NCI-H69 (cell line): Measurements from ENCODE around the gene UBE4B.

ENCODE experiments used
- DNase-seq: peaks from one replicate; lab custom pipeline; 2025; lab: John Stamatoyannopoulos, UW

UBE4B gene

DNA sequence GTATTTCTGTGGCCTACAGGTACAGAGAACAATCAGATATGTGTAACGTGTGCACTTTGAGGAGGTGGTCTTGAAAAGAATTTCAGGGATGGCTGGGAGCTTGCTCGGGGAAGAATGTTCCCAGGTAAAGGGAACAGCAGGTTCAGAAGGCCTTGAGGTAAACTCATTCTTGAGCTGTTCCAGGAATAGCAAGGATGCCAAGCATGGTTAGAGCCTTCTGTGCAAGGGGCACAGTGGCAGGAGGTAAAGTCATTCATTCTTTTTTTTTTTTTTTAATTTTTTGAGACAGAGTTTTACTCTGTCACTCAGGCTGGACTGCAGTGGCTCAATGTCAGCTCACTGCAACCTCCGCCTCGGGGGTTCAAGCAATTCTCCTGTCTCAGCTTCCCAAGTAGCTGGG, 10.0 kb downstream of the UBE4B start:
- DNase-seq = no peak

DNA sequence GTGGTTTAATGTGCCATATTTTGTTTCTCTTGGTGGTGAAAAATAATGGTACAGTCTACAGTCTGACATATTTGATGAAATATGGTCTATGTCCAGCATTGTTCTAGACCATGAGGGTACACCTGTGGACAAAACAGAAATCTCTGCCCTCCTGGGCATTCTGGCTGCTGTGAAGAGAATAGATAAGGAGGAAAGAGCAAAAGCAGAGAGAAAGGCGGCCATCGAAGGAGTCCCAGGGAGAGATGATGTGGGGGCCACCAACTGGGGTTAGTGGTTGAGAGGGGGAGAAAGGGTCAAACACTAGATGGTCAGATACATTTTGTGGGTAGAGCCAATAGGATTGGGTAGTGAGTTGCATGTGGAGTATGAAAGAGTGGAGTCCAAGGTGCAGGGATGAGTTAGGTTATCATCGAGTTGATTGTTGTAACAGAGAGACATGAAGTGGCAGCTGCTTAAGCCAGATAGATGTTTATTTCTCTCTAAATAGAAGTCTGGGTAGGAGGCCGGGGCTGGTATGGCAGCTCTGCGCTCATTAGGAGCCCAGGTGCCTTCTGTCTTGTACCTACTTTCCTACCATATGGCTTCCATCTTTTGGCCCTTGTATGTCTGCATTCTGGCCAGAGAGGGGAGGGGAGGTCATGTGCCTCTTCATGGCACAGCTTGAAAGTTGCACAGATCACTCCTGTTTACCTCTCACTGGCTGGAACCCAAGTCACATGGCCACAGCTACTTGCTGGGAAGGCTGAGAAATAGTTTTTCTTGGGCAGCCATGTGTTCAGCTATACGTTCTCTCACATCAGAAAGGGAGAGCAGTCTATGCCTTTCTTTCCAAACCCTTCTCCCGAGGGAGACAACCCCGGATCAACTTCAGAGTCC, 13.0 kb downstream of the UBE4B start:
- DNase-seq = peak; percentile 44

DNA sequence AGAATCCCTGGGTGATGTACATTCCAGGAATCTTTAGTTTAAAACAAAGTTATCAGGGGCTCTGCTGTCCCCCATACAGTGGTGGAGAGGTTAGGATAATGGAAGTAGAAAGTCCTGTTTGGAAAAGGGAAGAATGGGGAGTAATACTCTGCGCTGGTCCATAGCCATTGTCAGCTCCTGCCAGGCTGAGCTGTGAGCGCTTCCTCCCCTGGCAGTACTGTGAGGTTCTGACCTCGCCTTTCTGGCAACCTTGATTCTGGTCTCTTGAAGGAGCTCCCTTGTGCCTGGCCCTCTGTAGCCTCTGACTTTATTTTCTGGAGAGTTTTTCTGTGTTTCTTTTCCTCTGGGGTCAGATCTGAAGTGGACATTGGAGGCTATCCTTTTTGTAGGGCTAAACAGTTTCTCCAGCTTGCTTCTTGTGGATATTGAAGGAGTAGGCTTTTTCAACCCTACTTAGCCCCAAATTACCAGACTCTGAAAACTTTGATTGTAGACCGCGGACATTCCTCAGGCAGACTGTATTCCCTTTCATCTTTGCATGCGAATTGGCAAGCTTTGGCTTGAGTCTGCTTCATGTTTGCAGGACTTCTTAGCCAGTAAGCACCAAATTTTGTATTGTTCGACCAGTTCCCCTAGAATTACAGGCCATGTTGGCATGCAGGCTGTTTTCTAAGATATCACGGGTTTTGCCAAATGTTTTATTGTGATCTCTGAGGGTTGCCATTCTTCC, 13.8 kb downstream of the UBE4B start:
- DNase-seq = no peak

DNA sequence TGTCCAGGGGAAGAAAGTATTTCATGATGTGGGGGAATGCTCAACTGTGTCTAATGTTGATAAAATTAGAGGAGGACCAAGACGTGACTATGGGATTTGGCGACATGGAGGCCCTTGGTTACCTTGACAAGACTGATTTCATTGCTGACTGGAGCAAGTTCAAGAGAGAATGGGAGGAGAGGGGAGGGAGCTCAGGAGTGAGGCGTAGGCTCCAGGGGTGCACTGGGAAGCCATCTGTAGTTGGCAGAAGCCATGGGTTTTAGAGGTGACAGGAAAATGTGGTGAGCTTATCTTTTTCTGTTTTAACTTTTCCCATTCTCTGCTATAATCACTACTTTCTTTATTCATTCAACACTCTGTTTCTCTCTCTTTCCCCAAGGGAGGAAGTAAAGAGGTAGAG, 15.8 kb downstream of the UBE4B start:
- no peak for DNase-seq

DNA sequence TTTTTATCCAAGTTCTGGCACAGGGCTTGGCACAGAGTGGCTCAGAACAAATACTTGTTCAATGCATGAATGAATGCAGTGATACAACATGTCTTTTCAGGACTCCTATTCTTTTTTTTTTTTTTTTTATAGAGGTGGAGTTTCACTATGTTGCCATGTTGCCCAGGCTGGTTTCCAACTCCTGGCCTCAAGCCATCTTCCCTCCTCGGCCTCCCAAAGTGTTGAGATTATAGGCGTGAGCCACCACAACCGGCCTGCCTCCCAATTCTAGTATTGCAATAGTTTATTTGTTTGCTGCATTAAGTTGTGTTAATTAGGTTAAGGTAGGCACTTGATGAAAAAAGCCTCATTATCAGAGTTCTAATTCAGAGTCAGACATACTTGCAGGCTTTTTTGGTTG, 17.9 kb downstream of the UBE4B start:
- DNase-seq = no peak

DNA sequence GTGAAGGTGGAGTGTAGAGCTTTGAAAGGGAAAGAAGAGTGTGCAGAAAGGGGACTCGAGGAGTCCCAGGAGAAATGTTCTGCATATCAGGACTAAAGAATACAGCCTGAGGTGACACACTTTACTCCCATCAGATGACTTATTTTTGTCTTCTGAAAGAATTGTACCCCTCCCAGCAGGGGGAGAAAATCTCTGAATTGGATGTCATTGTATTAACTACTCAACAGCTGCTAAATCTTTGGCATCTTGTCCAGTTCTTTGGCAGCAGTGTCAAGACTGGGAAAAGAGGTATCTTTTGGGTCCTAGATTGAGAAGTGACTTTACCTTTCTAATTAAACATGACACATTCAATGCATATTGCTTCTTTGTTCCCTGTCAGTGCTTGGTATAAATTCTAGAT, 18.9 kb downstream of the UBE4B start:
- DNase-seq = no peak

DNA sequence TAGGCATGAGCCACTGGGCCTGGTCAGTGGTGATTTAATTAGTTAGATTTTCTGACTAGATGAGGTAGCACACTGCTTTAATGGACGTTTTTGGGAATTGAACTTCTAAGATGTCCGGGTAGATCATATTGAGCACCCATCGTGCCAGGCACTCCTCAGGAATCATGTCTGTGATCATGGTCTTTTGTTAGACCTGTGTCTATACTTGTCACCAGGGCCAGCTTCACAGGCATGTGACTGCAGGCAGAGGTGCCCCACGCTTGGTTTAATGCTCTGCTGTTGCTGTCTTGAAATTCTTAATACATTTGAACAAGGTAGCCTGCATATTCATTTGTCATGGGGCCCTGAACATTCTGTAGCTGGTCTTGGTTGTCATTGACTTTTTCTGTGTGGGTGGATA, 19.6 kb downstream of the UBE4B start:
- DNase-seq = no peak

DNA sequence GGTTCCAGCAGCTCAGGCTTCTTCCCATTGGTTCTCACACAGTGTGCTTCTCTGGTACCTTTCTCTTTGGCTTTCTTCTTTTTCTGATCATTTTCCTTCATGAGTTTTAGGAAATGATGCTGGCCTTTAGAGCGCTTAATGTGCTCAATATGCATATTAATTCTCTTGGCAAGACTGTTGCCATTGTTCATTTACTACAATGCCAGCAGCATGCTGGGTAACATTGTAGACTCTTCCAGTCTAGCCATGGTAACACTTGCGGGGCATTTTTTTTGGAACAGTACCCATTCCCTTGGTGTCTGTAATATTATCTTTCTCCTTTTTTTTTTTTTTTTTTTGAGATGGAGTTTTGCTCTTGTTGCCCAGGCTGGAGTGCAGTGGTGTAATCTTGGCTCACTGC, 21.7 kb downstream of the UBE4B start:
- DNase-seq = no peak

DNA sequence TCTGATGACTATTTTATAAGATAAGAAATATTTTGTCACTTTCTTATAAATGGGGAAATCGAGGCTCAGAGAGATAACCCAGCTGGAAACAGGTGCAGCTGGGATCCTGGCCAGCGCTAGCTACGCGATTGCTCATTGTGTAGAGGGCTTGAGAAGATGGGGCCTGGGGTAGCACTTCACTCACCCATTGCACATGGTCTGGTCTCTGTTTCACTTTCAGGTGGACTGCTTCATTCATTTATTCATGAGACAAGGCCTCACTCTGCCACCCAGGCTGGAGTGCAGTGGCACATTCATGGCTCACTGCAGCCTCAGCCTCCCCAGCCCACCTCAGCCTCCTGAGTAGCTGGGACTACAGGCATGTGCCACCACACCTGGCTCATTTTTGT, 23.8 kb downstream of the UBE4B start:
- DNase-seq = no peak

DNA sequence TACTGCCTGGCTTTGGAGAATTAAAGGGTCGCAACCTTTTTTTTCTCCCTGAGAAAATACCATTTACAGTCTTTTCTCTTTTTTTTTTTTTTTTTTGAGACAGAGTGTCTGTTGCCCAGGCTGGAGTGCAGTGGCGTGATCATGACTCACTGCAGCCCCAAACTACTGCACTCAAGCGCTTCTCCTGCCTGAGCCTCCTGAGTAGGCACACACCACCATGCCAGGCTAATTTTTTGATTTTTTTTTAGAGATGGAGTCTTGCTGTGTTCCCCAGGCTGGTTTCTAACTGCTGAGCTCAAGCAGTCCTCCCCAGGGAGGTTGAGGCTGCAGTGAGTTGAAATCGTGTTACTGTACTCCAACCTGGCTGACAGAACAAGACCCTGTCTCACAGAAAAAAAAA, 24.6 kb downstream of the UBE4B start:
- peak; percentile 2 for DNase-seq

DNA sequence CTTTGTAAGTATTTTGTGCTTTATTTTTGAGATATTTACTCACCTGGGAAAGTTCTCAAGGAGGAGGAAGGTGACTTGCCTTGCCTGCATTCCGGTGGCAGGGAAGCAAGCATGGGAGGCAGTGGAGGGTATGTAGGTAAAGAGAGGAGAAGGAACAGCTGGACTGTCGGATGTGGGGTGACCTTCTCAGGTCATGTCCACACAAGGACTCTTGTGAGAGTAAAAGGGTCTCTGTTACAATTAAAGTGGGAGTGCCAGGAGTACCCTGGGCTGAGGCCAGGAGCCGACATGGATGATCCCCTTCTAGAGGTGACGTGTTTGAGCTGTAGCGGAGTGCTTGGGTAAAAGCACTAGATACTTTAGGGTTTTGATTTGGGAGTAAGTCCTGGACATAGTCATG, 25.0 kb downstream of the UBE4B start:
- DNase-seq = no peak

DNA sequence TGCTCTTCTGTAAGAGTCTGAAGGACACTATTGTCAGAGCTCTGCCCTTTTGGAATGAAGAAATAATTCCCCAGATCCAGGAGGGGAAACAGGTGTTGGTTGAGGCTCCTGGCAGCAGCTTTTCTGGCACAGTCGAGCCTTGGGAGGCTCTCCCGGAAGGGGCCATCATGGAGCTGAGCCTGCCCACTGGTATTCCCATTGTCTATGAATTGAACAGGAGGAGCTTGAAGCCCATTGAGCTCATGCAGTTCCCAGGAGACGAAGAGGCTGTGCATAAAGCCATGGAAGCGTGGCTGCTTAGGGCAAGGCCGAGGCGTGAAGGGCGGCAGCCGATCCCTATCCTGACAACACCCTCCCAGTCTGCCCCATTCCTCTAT, 26.6 kb downstream of the UBE4B start:
- no peak for DNase-seq

DNA sequence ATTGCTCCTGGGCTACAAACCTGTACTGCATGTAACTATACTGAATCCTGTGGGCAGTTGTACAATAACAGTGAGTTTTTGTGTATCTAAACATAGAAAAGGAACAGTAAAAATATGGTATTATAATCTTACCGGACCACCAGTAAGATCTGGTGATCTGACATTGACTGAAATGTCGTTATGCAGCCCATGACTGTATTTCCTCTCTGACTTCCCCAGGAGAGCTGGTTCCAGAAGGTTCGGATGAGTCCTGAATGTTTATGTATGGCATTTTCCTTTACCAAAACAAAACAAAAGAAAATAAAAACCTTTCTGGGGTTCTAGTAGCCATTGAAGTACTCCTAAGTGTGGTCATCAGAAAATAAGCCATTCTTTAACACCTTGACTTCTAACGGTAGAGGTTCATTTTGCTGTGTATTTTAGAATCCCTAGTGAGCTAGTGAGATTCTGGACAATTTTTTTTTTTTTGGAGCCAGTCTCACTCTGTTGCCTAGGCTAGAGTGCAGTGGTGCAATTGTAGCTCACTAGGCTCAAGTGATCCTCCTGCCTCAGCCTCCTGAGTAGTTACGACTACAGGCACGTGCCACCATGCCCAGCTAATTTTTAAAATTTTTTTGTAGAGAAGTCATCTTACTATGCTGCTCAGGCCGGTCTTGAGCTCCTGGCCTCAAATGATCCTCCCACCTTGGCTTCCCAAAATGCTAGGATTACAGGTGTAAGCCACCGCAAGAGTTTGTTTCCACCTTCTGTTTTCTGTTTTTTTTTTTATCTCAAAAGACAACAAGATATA, 27.7 kb downstream of the UBE4B start:
- no peak for DNase-seq

DNA sequence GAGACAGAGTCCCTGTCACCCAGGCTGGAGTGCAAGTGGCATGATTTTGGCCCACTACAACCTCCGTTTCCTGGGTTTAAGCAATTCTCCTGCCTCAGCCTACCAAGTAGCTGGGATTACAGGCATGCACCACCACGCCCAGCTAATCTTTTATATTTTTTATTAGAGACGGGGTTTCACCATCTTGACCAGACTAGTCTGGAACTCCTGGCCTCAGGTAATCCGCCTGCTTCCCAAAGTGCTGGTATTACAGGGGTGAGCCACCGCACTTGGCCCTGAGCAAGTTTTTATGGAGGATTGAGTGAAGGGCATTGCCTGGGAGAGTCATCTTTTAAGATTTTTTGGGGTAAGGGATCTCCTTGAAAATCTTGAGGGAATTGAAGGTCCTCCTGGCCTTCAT, 28.5 kb downstream of the UBE4B start:
- DNase-seq = no peak

DNA sequence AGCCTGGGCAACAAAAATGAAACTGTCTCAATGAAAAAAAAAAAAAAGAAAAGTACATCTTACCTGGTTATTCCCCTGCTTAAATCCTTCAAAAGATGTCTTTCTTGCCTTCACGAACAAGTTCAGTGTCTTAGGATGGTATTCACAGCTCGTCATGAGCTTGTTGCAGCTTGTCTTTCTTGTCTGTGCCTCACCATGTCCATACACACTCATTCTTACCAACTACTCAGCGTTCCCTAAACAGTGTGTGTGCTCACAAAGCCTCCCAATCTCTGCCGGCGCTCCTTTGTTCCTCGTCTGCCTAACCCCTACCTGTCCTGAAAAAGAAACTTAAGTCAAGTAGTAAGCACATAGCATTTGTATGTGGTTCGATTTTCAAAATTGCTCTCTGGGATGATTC, 31.1 kb downstream of the UBE4B start:
- no peak for DNase-seq

DNA sequence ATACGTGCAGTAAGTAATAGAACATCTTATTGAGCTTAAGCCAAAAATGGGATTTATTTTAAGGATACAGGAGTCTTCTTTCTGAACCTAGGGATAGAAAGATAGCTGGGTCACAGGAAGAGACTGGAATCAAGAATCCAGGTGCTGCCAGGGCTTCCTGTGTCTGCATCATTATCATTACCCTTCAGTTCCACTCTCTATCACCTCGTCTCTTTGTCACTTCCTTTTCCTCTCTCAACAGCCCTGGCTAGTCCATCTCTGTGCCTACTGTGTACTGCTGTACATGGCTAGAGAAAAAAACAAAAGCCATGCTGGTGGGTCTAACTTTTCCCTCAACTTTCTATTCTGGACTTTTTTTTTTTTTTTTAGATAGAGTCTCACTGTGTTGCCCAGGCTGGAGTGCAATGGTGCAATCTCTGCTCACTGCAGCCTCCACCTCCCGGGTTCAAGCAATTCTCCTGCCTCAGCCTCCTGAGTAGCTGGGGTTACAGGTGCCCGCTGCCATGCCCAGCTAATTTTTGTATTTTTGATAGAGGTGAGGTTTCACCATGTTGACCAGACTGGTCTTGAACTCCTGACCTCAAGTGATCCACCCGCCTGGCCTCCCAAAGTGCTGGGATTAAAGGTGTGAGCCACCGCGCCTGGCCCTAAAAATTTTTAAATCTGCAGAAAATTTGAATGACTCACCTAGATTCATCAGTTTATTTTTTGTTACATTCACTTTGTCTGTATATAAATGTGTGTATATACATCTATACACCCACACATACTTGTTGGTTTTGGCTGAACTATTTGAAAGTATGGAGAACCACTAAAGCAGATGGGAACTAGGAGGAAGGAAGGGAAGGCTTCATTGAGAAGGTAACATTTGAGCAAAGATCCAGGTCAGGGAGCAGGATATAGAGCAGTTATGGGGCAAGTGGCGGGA, 31.9 kb downstream of the UBE4B start:
- DNase-seq = no peak

DNA sequence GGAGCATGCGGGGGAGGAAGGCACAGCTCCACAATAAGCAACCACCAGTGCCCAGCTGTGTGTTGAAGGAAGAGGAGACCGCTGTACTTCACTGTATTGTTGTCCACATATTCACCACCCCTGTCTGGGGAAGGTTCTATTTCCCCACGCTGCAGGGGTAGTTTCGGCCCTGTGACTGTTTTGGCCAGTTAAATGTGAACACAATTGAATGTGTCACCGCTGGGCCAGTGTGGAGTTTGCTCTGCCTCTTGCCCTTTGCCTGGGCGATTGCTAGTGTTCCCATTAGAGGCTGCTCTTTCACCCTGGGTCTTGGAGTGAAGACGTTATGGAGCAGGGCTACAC, 32.6 kb downstream of the UBE4B start:
- DNase-seq = no peak

DNA sequence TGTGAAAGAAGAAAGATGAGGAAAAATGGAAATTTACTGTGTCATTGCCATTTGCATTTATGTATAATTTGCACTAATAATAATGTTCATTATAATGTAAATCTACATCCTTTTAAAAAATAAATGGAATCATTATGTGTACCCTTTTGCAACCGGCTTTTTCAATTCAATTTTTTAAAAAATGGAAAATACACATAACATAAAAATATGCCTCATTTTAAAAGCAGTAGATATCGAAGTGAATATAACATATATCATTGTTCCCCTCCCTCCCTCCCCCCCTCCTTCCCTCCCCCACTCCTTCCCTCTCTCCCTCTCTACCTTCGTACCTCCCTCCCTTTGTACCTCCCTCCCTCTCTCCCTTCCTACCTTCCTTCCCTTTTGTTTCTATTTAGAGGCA, 33.0 kb downstream of the UBE4B start:
- DNase-seq = no peak

DNA sequence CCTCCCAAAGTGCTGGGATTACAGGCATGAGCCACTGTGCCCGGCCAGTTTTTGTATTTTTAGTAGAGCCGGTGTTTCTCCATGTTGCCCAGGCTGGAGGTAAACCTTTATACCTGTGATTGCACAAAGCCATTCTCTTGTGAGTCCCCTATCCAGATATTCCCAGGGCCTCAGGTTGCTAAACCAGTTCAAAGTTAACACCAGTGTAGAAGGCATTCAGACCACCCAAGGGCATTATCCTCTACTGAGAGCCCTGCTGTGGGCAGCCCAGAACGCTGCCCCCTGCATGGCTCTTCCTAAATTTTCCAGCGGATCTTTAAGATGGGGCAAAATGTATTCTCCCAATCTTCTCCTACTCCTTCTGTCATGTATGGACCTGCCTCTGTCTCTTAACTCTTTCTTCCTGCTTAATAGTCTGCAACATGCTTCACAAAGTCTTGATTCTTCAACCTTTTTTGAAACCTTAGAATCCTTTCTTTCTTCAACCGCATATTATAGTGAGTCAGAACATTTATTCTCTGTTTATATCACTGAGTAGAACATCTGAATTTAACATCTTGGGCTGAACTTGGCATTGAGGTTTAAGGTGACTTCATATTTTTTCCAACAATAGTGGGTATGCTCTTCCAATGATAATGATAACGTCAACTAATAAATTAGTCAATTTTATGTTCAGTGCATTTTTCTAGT, 36.0 kb downstream of the UBE4B start:
- DNase-seq = no peak

DNA sequence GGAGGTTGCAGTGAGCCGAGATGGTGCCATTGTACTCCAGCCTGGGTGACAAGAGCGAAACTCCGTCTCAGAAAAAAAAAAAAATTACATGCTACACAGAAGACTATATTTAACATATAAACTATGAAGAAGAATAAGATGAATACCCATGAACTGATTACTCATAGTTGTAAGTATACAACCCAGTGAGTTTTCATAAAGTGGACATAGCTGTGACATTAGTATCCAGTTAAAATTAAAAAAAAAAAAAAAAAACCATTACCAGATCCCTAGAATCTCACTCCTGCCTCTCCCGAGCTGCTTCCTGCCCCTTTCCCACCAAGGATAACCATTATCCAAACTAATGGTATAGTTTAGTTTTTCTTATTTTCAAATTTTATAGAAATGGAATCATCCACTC, 37.4 kb downstream of the UBE4B start:
- no peak for DNase-seq

DNA sequence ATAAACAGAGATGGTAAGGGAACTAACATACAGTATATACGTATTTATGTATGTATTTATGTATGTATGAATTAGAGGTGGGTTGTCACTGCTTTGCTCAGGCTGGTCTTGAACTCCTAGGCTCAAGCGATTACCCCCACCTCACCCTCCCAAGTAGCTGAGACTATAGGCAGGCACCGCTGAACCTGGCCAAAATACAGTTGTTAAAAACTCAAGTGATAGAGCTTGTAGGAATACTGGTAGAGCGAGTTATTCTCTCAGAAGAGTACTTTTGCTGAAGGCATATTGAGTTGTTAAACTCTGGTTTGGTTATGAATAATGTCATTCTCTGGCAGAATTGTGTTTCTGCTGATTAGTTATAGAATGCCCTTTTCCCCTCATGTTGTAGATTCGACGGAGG, 38.9 kb downstream of the UBE4B start:
- DNase-seq = no peak
